ENCODE measurements around the gene TXN2. TPM values are rescaled to one million over a fixed set of nuclear protein-coding genes. Genes with fewer than 3 reads are reported as not detected.

Gene TXN2
- total RNA-seq, 3 donors from 2014 or later, result 73.2 to 101 (median 95.8) TPM

- Histone ChIP-seq H3K36me3 (ENCODE audit: low read depth) (no peaks in the 10 kb centered on the region), H3K9me3 (no peaks in the 10 kb centered on the region), H3K4me1 (ENCODE audit: low read depth) (peaks cover 17% of the 10 kb centered on the region), H3K4me3 (no peak overlapping the region)
- no peak for TF ChIP-seq CTCF (IDR thresholded peaks at IDR 0.05)
- ATAC-seq (no peak), DNase-seq (no peak)
- intact Hi-C loops (cut with DNase I, micrococcal nuclease), result no loop called here
Measured at GRCh38 chr22:36464715-36465231, 16.7 kb downstream of the TXN2 start.

- no peaks in the 10 kb centered on the region for H3K9me3 ChIP-seq
- intact Hi-C loops (cut with DNase I, micrococcal nuclease), result no loop called here
- DNase-seq (peak in 1 of 3 donors; percentile 34), ATAC-seq (no peak)
- TF ChIP-seq CTCF (IDR thresholded peaks at IDR 0.05), result no peak
- no peaks in the 10 kb centered on the region for H3K36me3 ChIP-seq (ENCODE audit: low read depth)
- H3K4me1 ChIP-seq (ENCODE audit: low read depth), result peaks cover 18% of the 10 kb centered on the region
- H3K4me3 ChIP-seq, result no peak overlapping the region
Measured at GRCh38 chr22:36463783-36464184, 17.7 kb downstream of the TXN2 start.

GRCh38 chr22:36461665-36462649 is 19.5 kb downstream of the TXN2 start:
- TF ChIP-seq CTCF (IDR thresholded peaks at IDR 0.05), result no peak
- intact Hi-C loops (cut with DNase I, micrococcal nuclease), result no loop called here
- Histone ChIP-seq H3K4me1 (ENCODE audit: low read depth) (peaks cover 21% of the 10 kb centered on the region), H3K36me3 (ENCODE audit: low read depth) (no peaks in the 10 kb centered on the region), H3K9me3 (no peaks in the 10 kb centered on the region), H3K4me3 (no peak overlapping the region)
- ATAC-seq (no peak), DNase-seq (no peak)

- intact Hi-C loops (cut with DNase I, micrococcal nuclease), result no loop called here
- TF ChIP-seq CTCF (IDR thresholded peaks at IDR 0.05), result no peak
- H3K4me1 ChIP-seq (ENCODE audit: low read depth), result peaks cover 24% of the 10 kb centered on the region
- no peaks in the 10 kb centered on the region for H3K36me3 ChIP-seq (ENCODE audit: low read depth)
- DNase-seq, result no peak
- H3K4me3 ChIP-seq, result no peak overlapping the region
- no peak for ATAC-seq
- H3K9me3 ChIP-seq, result no peaks in the 10 kb centered on the region
Measured at GRCh38 chr22:36460202-36460601, 21.2 kb downstream of the TXN2 start.

- DNase-seq, result peak in 2 of 3 donors; percentile 63 to 72
- Histone ChIP-seq H3K4me3 (no peak overlapping the region), H3K9me3 (no peaks in the 10 kb centered on the region), H3K4me1 (ENCODE audit: low read depth) (peaks cover 42% of the 10 kb centered on the region), H3K36me3 (ENCODE audit: low read depth) (no peaks in the 10 kb centered on the region)
- intact Hi-C loops (cut with DNase I, micrococcal nuclease), result loop anchor here in 1 of 2 donors (10.0 kb wide), 1 partner anchor 73 kb away; the partner anchor contains the start of gene MYH9
- TF ChIP-seq CTCF (IDR thresholded peaks at IDR 0.05), result no peak
- ATAC-seq, result no peak
Measured at GRCh38 chr22:36457688-36458450, 23.6 kb downstream of the TXN2 start.
